Endothelial cell of umbilical vein (primary cell): ENCODE measurements around the gene KANSL1. TPM values are rescaled to one million over a fixed set of nuclear protein-coding genes. Genes with fewer than 3 reads are reported as not detected.

Experiments
- BruUV-seq: library from RNA; stranded (reverse); fragments of 400-500 nt; replicated peaks from 2 replicates; lab custom pipeline; 2021; lab: Mats Ljungman, UMichigan
- CTCF ChIA-PET: fragments of 300-600, 350-600 bp; sonication (Branson Sonifier 250); formaldehyde crosslinking; loops from one replicate; lab custom pipeline; 2021; ENCODE audit warnings: antibody characterized with exemption, inconsistent platforms; lab: Charles Lee
- POLR2A ChIA-PET: fragments of 300-600, 350-600 bp; sonication (Branson Sonifier 250); formaldehyde crosslinking; loops from one replicate; lab custom pipeline; 2021; ENCODE audit warnings: antibody characterized with exemption, inconsistent platforms; lab: Charles Lee
- DNase-seq: peaks from one replicate; pipeline ENCODE4 v3.0.0-alpha.2; 2011; ENCODE audit warnings: low read depth, low spot score
- FAIRE-seq: peaks from 2 replicates; lab custom pipeline; 2011; peaks lifted over from hg19 to GRCh38; lab: Jason Lieb, UNC
- H2AFZ ChIP-seq: 2 replicates; pipeline ENCODE4 v1.6.0; 2012; ENCODE audit warnings: low read depth, low read length, control low read depth, inconsistent platforms
- H3K27ac ChIP-seq: 2 replicates; pipeline ENCODE4 v1.5.1; 2011; ENCODE audit warnings: low read depth, mild to moderate bottlenecking, control low read depth, low read length, moderate library complexity; ENCODE audit not compliant: insufficient read depth
- H3K27me3 ChIP-seq, 2 experiments: 2 replicates each; pipeline versions ENCODE4 v1.6.0 to v1.6.1; 2011; ENCODE audit warnings: low read length in 2 of 2, mixed read lengths in 1 of 2; ENCODE audit not compliant: control insufficient read depth in 2 of 2, insufficient read depth in 2 of 2
- H3K36me3 ChIP-seq, 2 experiments: 2 replicates in 1 of 2; 3 replicates in 1 of 2; pipeline ENCODE4 v1.5.1; 2011; ENCODE audit warnings: low read length in 2 of 2, mild to moderate bottlenecking in 1 of 2, moderate library complexity in 1 of 2; ENCODE audit not compliant: control insufficient read depth in 2 of 2, insufficient read depth in 2 of 2; ENCODE audit errors: extremely low read depth in 1 of 2
- H3K4me1 ChIP-seq: 3 replicates; pipeline ENCODE4 v1.5.1; 2011; ENCODE audit warnings: mild to moderate bottlenecking, low read length; ENCODE audit not compliant: control insufficient read depth, insufficient read depth; ENCODE audit errors: extremely low read depth
- H3K4me2 ChIP-seq: 2 replicates; pipeline ENCODE4 v1.6.1; 2011; ENCODE audit warnings: low read length, control low read depth, mixed read lengths; ENCODE audit not compliant: insufficient read depth
- H3K4me3 ChIP-seq, 3 experiments: fragments of 200-600 bp in 1 of 3; sonication (generic), shearing (Covaris generic) in 1 of 3; replicated peaks in 1 of 3; 2 replicates each; pipeline ENCODE4 v1.5.1; 2011 to 2016; ENCODE audit warnings: control low read depth in 3 of 3, low read length in 3 of 3, mild to moderate bottlenecking in 2 of 3, inconsistent platforms in 1 of 3, low read depth in 1 of 3, moderate library complexity in 1 of 3; ENCODE audit not compliant: insufficient read depth in 1 of 3
- H3K79me2 ChIP-seq: 2 replicates; pipeline ENCODE4 v1.6.0; 2012; ENCODE audit warnings: low read length, inconsistent platforms; ENCODE audit not compliant: control insufficient read depth, insufficient read depth
- H3K9ac ChIP-seq: replicated peaks from 2 replicates; pipeline ENCODE3; 2011; ENCODE audit warnings: low read length, control low read depth; ENCODE audit not compliant: insufficient read depth; ENCODE audit errors: extremely low read depth
- H3K9me1 ChIP-seq: replicated peaks from 3 replicates; pipeline ENCODE4 v1.6.0; 2011; ENCODE audit warnings: mild to moderate bottlenecking, low read length; ENCODE audit not compliant: control insufficient read depth, insufficient read depth; ENCODE audit errors: extremely low read depth
- H3K9me3 ChIP-seq: replicated peaks from 2 replicates; pipeline ENCODE4 v1.5.1; 2012; ENCODE audit warnings: low read length, inconsistent platforms; ENCODE audit not compliant: control insufficient read depth, insufficient read depth
- H4K20me1 ChIP-seq: replicated peaks from 2 replicates; pipeline ENCODE3; 2011; ENCODE audit warnings: mild to moderate bottlenecking, low read length; ENCODE audit not compliant: control insufficient read depth, insufficient read depth; ENCODE audit errors: extremely low read depth
- EZH2 ChIP-seq: IDR thresholded peaks from 2 replicates; pipeline ENCODE4 v1.6.1; 2012; ENCODE audit warnings: borderline replicate concordance, low read depth, mild to moderate bottlenecking, moderate library complexity, low read length, inconsistent platforms; ENCODE audit not compliant: severe bottlenecking
- FOS ChIP-seq: IDR thresholded peaks from 2 replicates; pipeline ENCODE4 v1.6.1; 2011; ENCODE audit warnings: mild to moderate bottlenecking, low read length, moderate library complexity, borderline replicate concordance; ENCODE audit not compliant: insufficient read depth
- JUN ChIP-seq: IDR thresholded peaks from 2 replicates; pipeline ENCODE4 v1.6.1; 2011; ENCODE audit warnings: borderline replicate concordance, low read depth; ENCODE audit not compliant: insufficient read length, insufficient read depth
- POLR2A ChIP-seq: IDR thresholded peaks from 2 replicates; pipeline ENCODE4 v1.6.1; 2012; ENCODE audit warnings: low read depth, mild to moderate bottlenecking, control low read depth, low read length
- POLR2AphosphoS5 ChIP-seq: IDR thresholded peaks from 2 replicates; pipeline ENCODE4 v1.6.1; 2012; ENCODE audit warnings: low read depth, mild to moderate bottlenecking, control low read depth, low read length, moderate library complexity; ENCODE audit not compliant: insufficient read depth
- dilution Hi-C: fragments of 300-500 bp; cut with MboI; formaldehyde crosslinking; loops from one replicate; pipeline ENCODE4 v1.15.0; 2019; ENCODE audit warnings: low sequenced_read_pairs; ENCODE audit not compliant: extremely low pct_ligation_motif_present
- intact Hi-C: fragments of 100-400 bp; cut with micrococcal nuclease; formaldehyde crosslinking; loops from one replicate; pipeline ENCODE4 v1.10.0; 2022
- polyA plus RNA-seq, 4 experiments: library from polyadenylated mRNA; depleted of rRNA in 3 of 4; stranded (reverse) in 3 of 4; unstranded in 1 of 4; fragments of >200 nt; gene quantifications; 2 replicates each; pipeline versions ENCODE4 v1.2.1 to v1.2.3, GENCODE V29; 2011 to 2012; ENCODE audit warnings: missing spikeins in 1 of 4
- total RNA-seq: library from RNA; stranded (reverse); gene quantifications from 2 replicates; pipeline ENCODE4 v1.2.3, GENCODE V29; 2021
- TF ChIP-seq, protein P1 (sequence below): IDR thresholded peaks from 2 replicates; pipeline ENCODE4 v1.6.1; 2011; ENCODE audit not compliant: insufficient read depth, insufficient read length
- TF ChIP-seq, protein P2 (sequence below), 2 donors: IDR thresholded peaks; 1 replicate in 1 of 2; 2 replicates in 1 of 2; pipeline ENCODE4 v1.5.1; 2011; ENCODE audit warnings: low read length in 2 of 2, mild to moderate bottlenecking in 2 of 2, moderate library complexity in 2 of 2, control low read depth in 1 of 2, inconsistent platforms in 1 of 2, low read depth in 1 of 2; ENCODE audit not compliant: insufficient read depth in 1 of 2; ENCODE audit errors: extremely low read depth in 1 of 2

The KANSL1 gene
- total and polyA plus RNA-seq, 2 donors (not counting 3 experiments of a cell fraction or from before 2014, with no cell fraction given) = 29.1 to 74.0 TPM

DNA sequence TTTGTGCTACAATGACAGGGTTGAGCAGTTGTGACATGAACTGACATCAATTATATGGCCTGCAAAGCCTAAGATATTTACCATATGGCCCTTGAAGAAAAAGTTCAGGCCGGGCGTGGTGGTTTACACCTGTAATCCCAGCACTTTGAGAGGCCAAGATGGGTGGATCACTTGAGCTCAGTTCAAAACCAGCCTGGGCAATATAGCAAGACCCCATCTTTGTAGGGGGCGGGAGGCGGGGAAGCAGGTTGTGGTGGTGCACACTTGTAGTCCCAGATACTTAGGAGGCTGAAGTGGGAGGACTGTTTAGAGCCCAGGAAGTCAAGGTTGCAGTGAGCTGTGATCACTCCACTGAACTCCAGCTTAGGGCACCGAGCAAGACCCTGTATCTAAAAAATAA is 145.8 kb downstream of the KANSL1 start:
- Histone ChIP-seq H2AFZ (no peak overlapping the region), H3K4me2 (no peak overlapping the region), H3K9me1 (no peaks in the 10 kb centered on the region), H3K9me3 (no peaks in the 10 kb centered on the region), H3K27ac (no peak overlapping the region), H3K4me3 (no peak overlapping the region), H3K4me1 (peaks cover 9% of the 10 kb centered on the region), H3K79me2 (peaks cover 7% of the 10 kb centered on the region), H3K27me3 (no peaks in the 10 kb centered on the region), H3K9ac (no peak overlapping the region), H4K20me1 (no peaks in the 10 kb centered on the region), H3K36me3 (peaks cover 10 to 18% of the 10 kb centered on the region in 2 experiments)
- ChIA-PET POLR2A (no interaction called here), CTCF (interaction anchor here (1.1 to 3.7 kb wide), 7 partner anchors 10 to 166 kb away, joined by 3 to 131 read pairs (median 5); partner anchors contain the start of gene KANSL1)
- DNase-seq (no peak), FAIRE-seq (no peak)
- dilution Hi-C loops (no loop called here), intact Hi-C loops (no loop called here)
- BruUV-seq = no TSS peak
- TF ChIP-seq, protein P1, sequence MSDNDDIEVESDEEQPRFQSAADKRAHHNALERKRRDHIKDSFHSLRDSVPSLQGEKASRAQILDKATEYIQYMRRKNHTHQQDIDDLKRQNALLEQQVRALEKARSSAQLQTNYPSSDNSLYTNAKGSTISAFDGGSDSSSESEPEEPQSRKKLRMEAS = no peak
- TF ChIP-seq, protein P2, sequence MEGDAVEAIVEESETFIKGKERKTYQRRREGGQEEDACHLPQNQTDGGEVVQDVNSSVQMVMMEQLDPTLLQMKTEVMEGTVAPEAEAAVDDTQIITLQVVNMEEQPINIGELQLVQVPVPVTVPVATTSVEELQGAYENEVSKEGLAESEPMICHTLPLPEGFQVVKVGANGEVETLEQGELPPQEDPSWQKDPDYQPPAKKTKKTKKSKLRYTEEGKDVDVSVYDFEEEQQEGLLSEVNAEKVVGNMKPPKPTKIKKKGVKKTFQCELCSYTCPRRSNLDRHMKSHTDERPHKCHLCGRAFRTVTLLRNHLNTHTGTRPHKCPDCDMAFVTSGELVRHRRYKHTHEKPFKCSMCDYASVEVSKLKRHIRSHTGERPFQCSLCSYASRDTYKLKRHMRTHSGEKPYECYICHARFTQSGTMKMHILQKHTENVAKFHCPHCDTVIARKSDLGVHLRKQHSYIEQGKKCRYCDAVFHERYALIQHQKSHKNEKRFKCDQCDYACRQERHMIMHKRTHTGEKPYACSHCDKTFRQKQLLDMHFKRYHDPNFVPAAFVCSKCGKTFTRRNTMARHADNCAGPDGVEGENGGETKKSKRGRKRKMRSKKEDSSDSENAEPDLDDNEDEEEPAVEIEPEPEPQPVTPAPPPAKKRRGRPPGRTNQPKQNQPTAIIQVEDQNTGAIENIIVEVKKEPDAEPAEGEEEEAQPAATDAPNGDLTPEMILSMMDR (IDR thresholded peaks at IDR 0.05; ENCODE audit: extremely low read depth in 1 of 2, insufficient read depth in 1 of 2, low read depth in 1 of 2, low read length in 2 of 2) = no peak
- TF ChIP-seq JUN (no peak), POLR2AphosphoS5 (no peak), EZH2 (no peak), FOS (no peak), POLR2A (no peak)
